Measurements from ENCODE around the gene EPHA1. TPM values are rescaled to one million over a fixed set of nuclear protein-coding genes. Genes with fewer than 3 reads are reported as not detected.

Gene EPHA1
- total and polyA plus RNA-seq, 3 donors from 2014 or later, result 5.9 to 9.8 (median 8.5) TPM

- no peaks in the 10 kb centered on the region for H3K9me3 ChIP-seq
- H3K4me1 ChIP-seq, result no peaks in the 10 kb centered on the region
- DNase-seq, result no peak
- no peak within 1 kb of the TSS for H3K4me3 ChIP-seq
- 83 to 86% methylated on average over 4 of the region's 4 CpGs for WGBS, 2 donors
- no peaks in the 10 kb centered on the region for H3K36me3 ChIP-seq (ENCODE audit: low read depth, missing control alignments)
- H3K27me3 ChIP-seq, result no peaks in the 10 kb centered on the region
- TF ChIP-seq CTCF (IDR thresholded peaks at IDR 0.05), result no peak
- no peak for TF ChIP-seq POLR2A (IDR thresholded peaks at IDR 0.05)
- intact Hi-C loops (cut with DNase I; ENCODE audit: low total_unique reads), result no loop called here
- no peak within 1 kb of the TSS for H3K27ac ChIP-seq
Observed at GRCh38 chr7:143443153-143443552, 34.5 kb upstream of the EPHA1 start, which contains the start of gene TAS2R60. Gene TAS2R60, plus strand, starts transcription at chr7:143443453. Its CDS starts 0 bp downstream, at chr7:143443453.

- intact Hi-C loops (cut with DNase I; ENCODE audit: low total_unique reads), result no loop called here
- Histone ChIP-seq H3K4me1 (no peaks in the 10 kb centered on the region), H3K27me3 (no peaks in the 10 kb centered on the region), H3K4me3 (no peak overlapping the region), H3K27ac (no peak overlapping the region), H3K9me3 (no peaks in the 10 kb centered on the region), H3K36me3 (ENCODE audit: low read depth, missing control alignments) (no peaks in the 10 kb centered on the region)
- no peak for DNase-seq
- no peak for TF ChIP-seq POLR2A (IDR thresholded peaks at IDR 0.05)
- no peak for TF ChIP-seq CTCF (IDR thresholded peaks at IDR 0.05)
- WGBS, 2 donors, result 90 to 93% methylated on average over 2 of the region's 2 CpGs
Observed at GRCh38 chr7:143439866-143440265, 31.2 kb upstream of the EPHA1 start.

GRCh38 chr7:143437578-143437977, 28.9 kb upstream of the EPHA1 start:
- Histone ChIP-seq H3K36me3 (ENCODE audit: low read depth, missing control alignments) (no peaks in the 10 kb centered on the region), H3K4me1 (no peaks in the 10 kb centered on the region), H3K9me3 (no peaks in the 10 kb centered on the region), H3K27ac (no peak overlapping the region), H3K4me3 (no peak overlapping the region), H3K27me3 (no peaks in the 10 kb centered on the region)
- no peak for TF ChIP-seq POLR2A (IDR thresholded peaks at IDR 0.05)
- TF ChIP-seq CTCF (IDR thresholded peaks at IDR 0.05), result no peak
- DNase-seq, result no peak
- 77 to 81% methylated on average over 4 of the region's 4 CpGs for WGBS, 2 donors
- intact Hi-C loops (cut with DNase I; ENCODE audit: low total_unique reads), result no loop called here

- Histone ChIP-seq H3K27ac (no peak overlapping the region), H3K4me3 (no peak overlapping the region), H3K4me1 (no peaks in the 10 kb centered on the region), H3K9me3 (no peaks in the 10 kb centered on the region), H3K36me3 (ENCODE audit: low read depth, missing control alignments) (no peaks in the 10 kb centered on the region), H3K27me3 (no peaks in the 10 kb centered on the region)
- intact Hi-C loops (cut with DNase I; ENCODE audit: low total_unique reads), result no loop called here
- TF ChIP-seq POLR2A (IDR thresholded peaks at IDR 0.05), result no peak
- no peak for TF ChIP-seq CTCF (IDR thresholded peaks at IDR 0.05)
- WGBS, 2 donors, result 83 to 84% methylated on average over 3 of the region's 3 CpGs
- DNase-seq, result no peak
Observed at GRCh38 chr7:143436325-143436946, 27.8 kb upstream of the EPHA1 start.

DNA sequence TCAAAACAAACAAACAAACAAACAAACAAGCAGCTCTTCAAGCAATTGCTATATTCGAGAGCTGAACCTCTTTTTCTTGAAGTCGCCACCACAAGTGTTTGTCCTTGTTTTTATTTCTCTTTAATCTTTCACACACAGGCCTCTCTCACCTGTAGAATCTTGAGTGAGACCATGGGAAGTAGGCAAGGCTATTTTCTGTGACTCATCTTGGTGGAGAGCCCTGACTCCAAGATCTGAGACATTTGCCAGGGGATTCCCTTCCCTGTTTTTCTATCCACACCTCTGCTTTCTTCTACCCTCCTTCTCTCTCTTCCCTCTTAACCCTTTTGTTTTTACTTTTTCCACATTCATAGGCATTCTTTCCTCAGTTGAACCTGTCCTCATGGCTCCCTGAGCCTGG, 26.6 kb upstream of the EPHA1 start:
- Histone ChIP-seq H3K9me3 (no peaks in the 10 kb centered on the region), H3K4me3 (no peak overlapping the region), H3K27me3 (no peaks in the 10 kb centered on the region), H3K27ac (no peak overlapping the region), H3K36me3 (ENCODE audit: low read depth, missing control alignments) (no peaks in the 10 kb centered on the region), H3K4me1 (no peaks in the 10 kb centered on the region)
- TF ChIP-seq POLR2A (IDR thresholded peaks at IDR 0.05) (no peak), CTCF (IDR thresholded peaks at IDR 0.05) (no peak)
- no peak for DNase-seq
- intact Hi-C loops (cut with DNase I; ENCODE audit: low total_unique reads), result no loop called here
- WGBS, 2 donors, result 65 to 88% methylated on average over 2 of the region's 2 CpGs
